Right kidney (tissue), 1 donor: ENCODE measurements around the gene FBXO17.
A peak's percentile ranks its signal among the peaks of the same experiment; 100 is the strongest.
"Not testable (repeated sequence)": the region's sequence is repeated elsewhere in the genome, so short reads cannot be mapped to it uniquely, and the experiment has no call there.

Experiments used
- DNase-seq: peaks from one replicate; pipeline ENCODE4 v3.0.0-alpha.2; 2016

Gene FBXO17

GRCh38 chr19:38945562-38946228 lies 29.8 kb downstream of the FBXO17 start:
- no peak for DNase-seq

GRCh38 chr19:38944981-38945506 lies 30.5 kb downstream of the FBXO17 start:
- DNase-seq = no peak

DNA sequence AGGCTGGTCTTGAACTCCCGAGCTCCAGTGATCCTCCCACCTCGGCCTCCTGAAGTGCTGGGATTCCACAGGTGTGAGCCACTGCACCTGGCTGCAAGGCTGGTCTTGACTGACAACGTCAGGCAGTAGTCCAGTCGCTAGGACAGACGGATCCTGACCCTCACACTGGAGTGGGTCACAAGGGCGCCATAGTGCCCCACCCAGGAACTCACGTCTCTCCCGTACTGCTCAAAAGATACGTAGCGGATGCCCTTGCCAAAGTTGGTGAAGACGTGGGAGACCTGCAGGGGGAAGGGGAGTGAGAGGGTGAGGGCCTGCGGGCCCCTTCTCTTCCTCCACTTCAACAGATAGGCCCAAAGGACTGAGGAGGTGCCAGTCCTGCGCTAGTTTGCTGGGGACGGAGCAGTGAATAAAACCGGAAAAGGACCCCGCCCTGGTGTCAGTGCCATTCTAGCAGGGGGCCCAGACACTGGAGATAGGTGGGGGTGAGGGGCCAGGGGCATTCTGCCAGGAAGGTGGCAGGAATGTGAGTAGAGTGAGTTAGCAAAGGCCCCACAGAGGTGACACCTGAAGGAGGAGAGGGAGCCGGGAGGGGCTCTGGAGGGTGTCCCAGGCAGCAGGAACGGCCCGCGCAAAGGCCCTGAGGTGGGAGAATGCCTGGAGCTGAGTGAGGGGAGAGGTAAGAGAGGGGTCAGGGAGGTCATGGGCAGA lies 32.9 kb downstream of the FBXO17 start:
- DNase-seq = no peak

DNA sequence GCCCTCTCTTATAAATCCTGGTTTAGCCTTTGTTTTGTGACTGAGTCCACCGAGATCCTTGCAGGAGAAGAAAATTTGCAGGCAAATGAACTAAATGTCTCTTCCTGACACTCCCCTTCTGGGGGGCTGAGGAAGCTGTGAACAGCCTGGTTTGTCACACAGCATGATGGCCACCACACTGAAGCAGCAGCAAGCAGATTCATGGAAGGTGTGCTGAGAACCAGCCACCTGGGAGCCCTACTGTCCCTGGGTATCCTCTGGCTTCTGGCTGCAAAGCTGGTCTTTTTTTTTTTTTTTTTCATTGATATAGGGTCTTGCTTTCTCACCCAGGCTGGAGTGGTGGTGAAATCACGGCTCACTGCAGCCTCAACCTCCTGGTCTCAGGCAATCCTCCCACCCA lies 33.6 kb downstream of the FBXO17 start:
- no peak for DNase-seq

- not testable (repeated sequence) for DNase-seq
Measured at GRCh38 chr19:38941466-38941865, 34.1 kb downstream of the FBXO17 start.

DNA sequence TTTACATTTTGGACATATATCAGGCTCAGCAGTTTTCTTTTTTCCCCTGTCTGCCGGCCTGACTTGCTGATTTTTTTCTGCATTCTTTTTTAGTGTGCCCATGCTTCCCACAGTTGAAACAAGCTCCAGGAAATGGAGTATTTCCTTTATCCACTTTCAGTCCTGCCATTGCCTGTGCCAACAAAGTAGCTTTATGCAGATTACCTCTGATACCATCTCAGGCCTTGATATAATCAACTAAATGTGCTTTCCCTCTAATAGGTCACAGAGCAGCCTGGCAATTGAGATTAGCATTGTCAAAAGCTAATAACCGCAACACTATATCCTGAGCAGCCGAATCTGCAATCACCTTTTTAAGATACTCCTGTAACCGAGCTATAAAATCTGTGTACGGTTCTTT lies 35.6 kb downstream of the FBXO17 start:
- no peak for DNase-seq

DNA sequence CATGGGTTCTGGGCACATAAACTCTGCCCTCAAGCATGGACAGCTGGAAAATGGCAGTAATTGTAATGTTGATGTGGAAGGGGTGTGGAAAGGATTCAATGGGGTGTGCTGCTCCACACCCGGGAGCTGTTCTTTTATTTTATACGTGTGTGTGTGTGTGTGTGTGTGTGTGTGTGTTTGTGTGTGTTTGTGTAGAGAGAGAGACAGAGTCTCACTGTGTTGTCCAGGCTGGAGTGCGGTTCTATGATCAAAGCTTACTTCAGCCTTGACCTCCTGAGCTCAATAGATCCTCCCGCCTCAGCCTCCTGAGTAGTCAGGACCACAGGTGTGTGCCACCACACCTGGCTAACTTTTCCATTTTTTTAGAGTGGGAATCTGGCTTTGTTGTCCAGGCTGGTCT lies 42.0 kb downstream of the FBXO17 start:
- DNase-seq = no peak

- no peak for DNase-seq
Measured at GRCh38 chr19:38932425-38933179, 42.9 kb downstream of the FBXO17 start.

DNA sequence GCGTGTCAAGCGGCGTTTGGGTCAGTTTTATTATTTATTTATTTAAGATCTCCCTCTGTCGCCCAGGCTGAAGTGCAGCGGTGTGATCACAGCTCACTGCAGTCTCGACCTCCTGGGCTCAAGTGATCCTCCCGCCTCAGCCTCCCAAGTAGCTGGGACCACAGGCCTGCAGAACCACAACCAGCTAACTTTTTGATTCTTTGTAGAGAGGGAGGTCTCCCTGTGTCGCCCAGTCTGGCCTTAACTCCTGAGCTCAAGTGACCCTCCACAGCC lies 44.1 kb downstream of the FBXO17 start:
- no peak for DNase-seq

GRCh38 chr19:38930776-38931520 lies 44.6 kb downstream of the FBXO17 start, which contains the start of gene MRPS12:
Gene MRPS12 (plus strand): TSS chr19:38930944. CDS start chr19:38931295, 351 bp downstream.
- no peak for DNase-seq

- peak; percentile 99 for DNase-seq
Measured at GRCh38 chr19:38929929-38930775, 45.4 kb downstream of the FBXO17 start, which contains the start of gene SARS2. Gene SARS2 (minus strand): TSS chr19:38930763. CDS start chr19:38930736, 27 bp downstream.

DNA sequence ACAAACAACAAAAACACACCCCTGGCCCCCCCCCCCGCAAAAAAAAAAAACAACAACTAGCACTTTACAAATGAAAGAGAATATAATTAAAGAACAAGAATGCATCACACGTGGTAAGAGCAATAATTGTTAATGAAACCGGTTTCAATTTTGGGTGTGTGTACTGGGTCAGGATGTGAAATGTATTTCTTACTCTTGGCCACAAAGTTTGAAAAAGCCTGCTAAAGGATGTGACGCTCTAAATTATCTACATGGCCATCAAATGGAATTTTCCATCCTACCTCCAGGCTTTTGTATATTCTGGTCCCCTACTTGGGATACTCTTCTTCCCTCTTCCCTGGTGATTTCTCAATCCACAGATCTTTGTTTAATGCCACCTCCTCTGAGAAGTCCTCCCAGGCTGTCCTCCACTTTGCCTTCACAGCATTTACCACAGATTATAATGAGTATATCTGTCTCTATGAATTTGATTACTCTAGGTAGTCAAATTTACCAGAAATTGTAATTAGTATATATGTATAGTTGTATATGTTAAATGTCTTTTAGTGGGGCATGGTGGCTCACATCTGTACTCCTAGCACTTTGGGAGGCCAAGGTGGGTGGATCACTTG lies 47.0 kb downstream of the FBXO17 start:
- DNase-seq = no peak

GRCh38 chr19:38924388-38924787 lies 51.2 kb downstream of the FBXO17 start:
- no peak for DNase-seq

DNA sequence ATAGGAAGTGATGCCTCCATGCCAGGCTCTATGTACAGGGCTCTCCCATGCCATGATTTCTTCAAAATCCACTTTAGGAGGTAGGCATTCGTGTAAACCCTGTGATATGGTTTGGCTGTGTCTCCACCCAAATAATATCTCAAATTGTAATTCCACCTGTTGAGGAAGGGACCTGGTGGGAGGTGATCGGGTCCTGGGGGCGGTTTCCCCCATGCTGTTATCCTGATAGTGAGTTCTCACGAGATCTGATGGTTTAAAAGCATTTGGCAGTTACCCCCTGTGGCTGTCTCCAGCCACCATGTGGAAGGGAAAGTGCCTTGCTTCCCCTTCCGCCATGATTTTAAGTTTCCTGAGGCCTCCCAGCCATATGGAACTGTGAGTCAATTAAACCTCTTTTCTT lies 53.1 kb downstream of the FBXO17 start:
- DNase-seq = no peak

DNA sequence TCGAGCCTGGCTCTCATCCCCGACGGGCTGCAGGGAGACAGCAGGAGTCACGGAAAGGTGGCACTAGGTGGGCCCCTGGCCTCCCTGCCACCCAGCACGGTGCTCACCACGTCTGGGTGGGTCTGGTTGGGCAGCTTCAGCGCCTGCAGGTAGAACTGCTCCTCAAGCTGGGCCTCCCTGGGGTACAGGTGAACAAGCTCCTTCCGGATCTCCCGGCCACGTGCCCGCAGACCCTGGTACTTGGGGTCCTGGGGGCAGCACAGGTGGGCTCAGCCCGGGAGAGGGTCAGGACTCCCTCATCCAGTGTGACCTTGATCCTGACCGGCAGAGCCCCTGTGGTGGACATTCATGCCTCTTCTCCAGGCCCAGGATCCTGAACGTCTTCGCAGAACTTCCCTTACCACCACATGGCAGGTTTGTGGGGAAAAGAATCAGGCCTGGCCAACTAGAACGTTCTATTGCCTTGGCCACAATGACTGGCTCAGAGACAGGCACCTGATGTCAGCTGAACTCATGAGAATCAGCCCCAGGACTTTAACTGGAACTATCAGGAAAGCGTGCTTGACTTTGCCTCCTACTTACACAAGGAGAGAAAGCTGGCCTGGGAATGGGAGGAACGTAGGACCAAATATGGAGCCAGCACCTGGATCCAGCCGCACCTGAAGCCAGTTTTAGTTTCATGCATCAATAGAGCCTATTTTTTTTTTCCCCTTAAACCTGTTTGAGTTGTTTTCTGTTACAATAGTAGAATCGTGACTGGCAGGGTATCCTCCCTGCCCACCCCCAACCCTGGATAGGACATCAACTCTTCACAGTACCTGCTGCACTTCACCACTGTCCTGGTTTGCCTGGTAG lies 53.9 kb downstream of the FBXO17 start:
- DNase-seq = no peak

DNA sequence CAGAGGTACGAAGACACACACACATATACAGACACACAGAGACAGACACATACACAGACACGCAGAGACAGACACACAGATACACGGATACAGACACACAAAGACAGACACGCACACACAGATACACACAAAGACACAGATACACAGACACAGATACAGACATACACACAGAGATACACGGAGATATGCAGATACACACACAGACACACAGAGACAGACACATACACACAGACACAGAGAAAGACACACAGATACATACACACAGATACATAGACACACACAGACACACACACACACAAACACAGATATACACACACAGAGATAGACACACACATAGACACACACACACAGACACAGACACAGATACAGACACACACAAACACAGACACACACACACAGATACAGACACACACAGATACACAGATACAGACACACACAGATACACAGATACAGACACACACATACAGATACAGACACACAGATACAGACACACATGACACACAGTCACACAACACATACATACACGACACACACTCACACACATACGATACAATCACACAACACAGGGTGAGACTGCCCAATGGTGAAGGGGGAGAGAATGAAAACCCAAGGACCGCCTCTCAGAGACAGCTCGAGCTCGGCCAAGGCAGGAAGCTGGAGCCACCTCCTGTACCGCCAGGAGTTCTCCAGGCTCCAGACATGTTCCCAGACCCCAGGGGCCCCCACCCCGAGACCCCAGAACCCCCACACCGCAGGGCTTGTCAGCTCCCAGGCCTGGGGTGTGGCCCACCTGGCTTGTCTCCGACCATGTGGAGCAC lies 54.7 kb downstream of the FBXO17 start:
- no peak for DNase-seq

DNA sequence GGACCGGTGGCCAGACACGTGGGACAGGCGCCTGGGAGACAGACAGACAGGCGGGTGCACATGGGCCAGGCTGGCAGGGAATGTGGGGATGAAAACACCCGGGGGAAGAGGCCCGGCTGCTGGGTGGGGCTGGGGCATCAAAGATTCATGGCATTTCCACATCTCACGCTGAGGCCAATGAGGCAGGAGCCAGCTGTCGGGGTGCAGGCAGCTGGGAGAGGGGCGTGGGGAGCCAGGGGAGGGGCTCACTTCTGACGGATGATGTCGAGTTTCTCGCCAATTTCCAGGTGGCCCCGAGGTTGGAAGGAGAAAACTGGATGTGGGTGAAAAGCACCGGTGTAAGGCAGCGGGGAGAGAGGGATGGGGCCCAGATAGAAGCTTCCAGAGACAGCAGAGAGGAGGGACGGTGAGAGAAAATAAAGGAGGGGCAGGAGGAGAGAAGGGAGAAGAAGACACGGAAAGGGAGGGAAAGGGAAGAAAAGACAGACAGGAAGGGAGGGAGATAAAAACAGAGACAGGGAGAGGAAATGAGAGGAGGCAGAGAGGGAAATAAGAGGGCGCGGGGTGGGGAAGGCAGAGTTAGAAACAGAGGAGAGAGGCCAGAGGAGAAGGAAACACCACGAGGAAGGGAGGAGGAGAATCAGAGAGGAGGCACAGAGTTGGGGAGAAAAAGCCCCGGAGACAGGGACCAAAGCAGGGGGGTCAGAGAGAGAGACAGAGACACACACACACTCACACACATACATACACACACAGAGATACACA lies 55.5 kb downstream of the FBXO17 start:
- no peak for DNase-seq

DNA sequence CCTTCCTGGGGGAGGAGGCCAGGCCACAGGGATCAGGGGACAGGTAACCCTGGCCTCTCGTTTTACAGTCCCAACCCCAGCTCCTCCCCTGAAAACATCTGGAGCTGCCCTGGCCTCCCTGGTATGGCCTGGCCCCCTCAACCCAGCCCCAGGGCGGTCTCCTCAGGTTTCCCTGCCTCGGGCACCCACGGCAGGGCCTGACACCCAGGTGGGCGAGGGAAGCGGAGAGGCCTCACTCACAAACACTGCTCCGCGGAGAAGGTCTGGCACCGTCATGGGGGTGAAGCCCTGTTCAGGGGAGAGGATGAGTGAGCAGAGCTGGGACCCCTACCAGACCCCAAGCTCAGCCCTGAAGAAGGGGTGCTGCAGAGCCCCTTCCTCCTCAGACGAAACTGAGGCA lies 57.0 kb downstream of the FBXO17 start:
- no peak for DNase-seq
